Ascending aorta (tissue), 2 donors: Measurements from ENCODE around the gene FIZ1. TPM values are rescaled to one million over a fixed set of nuclear protein-coding genes. Genes with fewer than 3 reads are reported as not detected.
"Not testable (repeated sequence)": the region's sequence is repeated elsewhere in the genome, so short reads cannot be mapped to it uniquely, and the experiment has no call there.

ENCODE experiments used
- DNase-seq, 2 donors: peaks; one replicate each; pipeline ENCODE4 v3.0.0-alpha.2; 2019; ENCODE audit warnings: low spot score in 2 of 2
- H3K27ac ChIP-seq, 2 donors: fragments of 200-600 bp; sonication (generic); one replicate each; pipeline ENCODE4 v1.5.1; 2016 to 2017; ENCODE audit warnings: mild to moderate bottlenecking in 1 of 2
- H3K27me3 ChIP-seq: fragments of 200-600 bp; sonication (generic); one replicate; pipeline ENCODE4 v1.5.1; 2017
- H3K36me3 ChIP-seq, 2 donors: fragments of 200-600 bp; sonication (generic); one replicate each; pipeline ENCODE4 v1.5.1; 2016
- H3K4me1 ChIP-seq, 2 donors: fragments of 200-600 bp; sonication (generic); one replicate each; pipeline ENCODE4 v1.5.1; 2016 to 2017; ENCODE audit warnings: mild to moderate bottlenecking in 1 of 2
- H3K4me3 ChIP-seq, 2 donors: fragments of 200-600 bp; sonication (generic); one replicate each; pipeline ENCODE4 v1.5.1; 2016 to 2017; ENCODE audit warnings: mild to moderate bottlenecking in 1 of 2
- H3K9me3 ChIP-seq, 2 donors: fragments of 200-600 bp; sonication (generic); one replicate each; pipeline ENCODE4 v1.5.1; 2016
- CTCF ChIP-seq, 3 experiments: fragments of 200-600 bp in 2 of 3; fragments of 450-650 bp in 1 of 3; sonication (generic) in 2 of 3; IDR thresholded peaks; one replicate each; pipeline ENCODE4 v1.5.1; 2016 to 2019; ENCODE audit warnings: antibody characterized with exemption in 3 of 3, mild to moderate bottlenecking in 1 of 3, moderate library complexity in 1 of 3
- intact Hi-C: fragments of 100-400 bp; cut with DNase I; formaldehyde crosslinking; loops from one replicate; pipeline ENCODE4 v1.15.1; 2023
- total RNA-seq: library from RNA; depleted of rRNA; stranded (reverse); fragments of >200 nt; gene quantifications from one replicate; pipeline ENCODE4 v1.1.0, GENCODE V29; 2016

Gene FIZ1
- total RNA-seq, 1 donor from 2014 or later, result 30.5 TPM

GRCh38 chr19:55578761-55579747 lies 20.3 kb downstream of the FIZ1 start:
- peaks cover 16 to 22% of the 10 kb centered on the region in 2 donors for H3K36me3 ChIP-seq
- intact Hi-C loops, result no loop called here
- peak overlapping the region in 1 of 2 donors; percentile 89 for H3K27ac ChIP-seq
- no peak for DNase-seq
- no peak for TF ChIP-seq CTCF (IDR thresholded peaks at IDR 0.05)
- H3K4me3 ChIP-seq, result peak overlapping the region in 1 of 2 donors; percentile 85
- no peaks in the 10 kb centered on the region for H3K27me3 ChIP-seq
- H3K4me1 ChIP-seq, result peaks cover 0 to 6% of the 10 kb centered on the region in 2 donors
- no peaks in the 10 kb centered on the region for H3K9me3 ChIP-seq

GRCh38 chr19:55578031-55578760 lies 21.1 kb downstream of the FIZ1 start:
- H3K4me1 ChIP-seq, result peaks cover 0 to 6% of the 10 kb centered on the region in 2 donors
- H3K36me3 ChIP-seq, result peaks cover 16 to 22% of the 10 kb centered on the region in 2 donors
- no peak for DNase-seq
- no peak for TF ChIP-seq CTCF (IDR thresholded peaks at IDR 0.05)
- no peak overlapping the region for H3K4me3 ChIP-seq
- no peaks in the 10 kb centered on the region for H3K27me3 ChIP-seq
- H3K9me3 ChIP-seq, result no peaks in the 10 kb centered on the region
- no peak overlapping the region for H3K27ac ChIP-seq
- intact Hi-C loops, result no loop called here

GRCh38 chr19:55576746-55577145 lies 22.6 kb downstream of the FIZ1 start:
- no peaks in the 10 kb centered on the region for H3K27me3 ChIP-seq
- intact Hi-C loops, result no loop called here
- H3K27ac ChIP-seq, result no peak overlapping the region
- TF ChIP-seq CTCF (IDR thresholded peaks at IDR 0.05), result no peak
- H3K36me3 ChIP-seq, result peaks cover 16 to 22% of the 10 kb centered on the region in 2 donors
- H3K4me3 ChIP-seq, result no peak overlapping the region
- DNase-seq, result no peak
- H3K4me1 ChIP-seq, result peaks cover 0 to 6% of the 10 kb centered on the region in 2 donors
- H3K9me3 ChIP-seq, result no peaks in the 10 kb centered on the region

- H3K4me3 ChIP-seq, H3K9me3 ChIP-seq, H3K4me1 ChIP-seq, DNase-seq, intact Hi-C loops, H3K27me3 ChIP-seq, H3K27ac ChIP-seq: not testable (repeated sequence)
- peaks cover 13 to 19% of the 10 kb centered on the region in 2 donors for H3K36me3 ChIP-seq
These were observed 25.4 kb downstream of the FIZ1 start for GRCh38 chr19:55573929-55574328.

GRCh38 chr19:55569477-55569876 lies 29.8 kb downstream of the FIZ1 start:
- H3K4me1 ChIP-seq, H3K9me3 ChIP-seq, H3K27me3 ChIP-seq, H3K36me3 ChIP-seq, H3K27ac ChIP-seq, H3K4me3 ChIP-seq, DNase-seq, intact Hi-C loops: not testable (repeated sequence)

- DNase-seq, result no peak
- no peaks in the 10 kb centered on the region for H3K9me3 ChIP-seq
- intact Hi-C loops, result no loop called here
- no peak overlapping the region for H3K27ac ChIP-seq
- TF ChIP-seq CTCF (IDR thresholded peaks at IDR 0.05), result no peak
- no peaks in the 10 kb centered on the region for H3K4me1 ChIP-seq
- no peak overlapping the region for H3K4me3 ChIP-seq
- no peaks in the 10 kb centered on the region for H3K27me3 ChIP-seq
- H3K36me3 ChIP-seq, result no peaks in the 10 kb centered on the region
These were observed 31.5 kb downstream of the FIZ1 start for GRCh38 chr19:55567708-55568328.
